Calu3 (cell line): Measurements from ENCODE around the gene GLIS1. TPM values are rescaled to one million over a fixed set of nuclear protein-coding genes. Genes with fewer than 3 reads are reported as not detected.

Source experiments
- BruUV-seq: library from RNA; stranded (reverse); fragments of 400-500 nt; replicated peaks from 2 replicates; lab custom pipeline; 2021; lab: Mats Ljungman, UMichigan
- CTCF ChIA-PET: fragments of 300-600 bp; sonication (Branson Sonifier 250); formaldehyde crosslinking; loops from one replicate; lab custom pipeline; 2022; ENCODE audit warnings: antibody characterized with exemption; lab: Charles Lee
- DNase-seq: peaks from one replicate; pipeline ENCODE4 v3.0.0; 2022
- H3K27ac Mint-ChIP-seq: one replicate; pipeline ENCODE4 v1.8.0; 2022; ENCODE audit warnings: mixed read lengths; ENCODE audit not compliant: unreplicated experiment
- H3K27me3 Mint-ChIP-seq: one replicate; pipeline ENCODE4 v1.8.0; 2022; ENCODE audit warnings: mixed read lengths; ENCODE audit not compliant: unreplicated experiment
- H3K36me3 Mint-ChIP-seq: one replicate; pipeline ENCODE4 v1.8.0; 2022; ENCODE audit warnings: mild to moderate bottlenecking, moderate library complexity, mixed read lengths; ENCODE audit not compliant: insufficient read depth, unreplicated experiment
- H3K4me1 Mint-ChIP-seq: one replicate; pipeline ENCODE4 v1.8.0; 2022; ENCODE audit warnings: mild to moderate bottlenecking, low read depth, mixed read lengths; ENCODE audit not compliant: unreplicated experiment
- H3K4me3 Mint-ChIP-seq: one replicate; pipeline ENCODE4 v1.8.0; 2022; ENCODE audit warnings: mild to moderate bottlenecking, low read depth, moderate library complexity, mixed read lengths; ENCODE audit not compliant: unreplicated experiment
- H3K9me3 Mint-ChIP-seq: one replicate; pipeline ENCODE4 v1.8.0; 2022; ENCODE audit warnings: low read depth, mixed read lengths; ENCODE audit not compliant: unreplicated experiment
- intact Hi-C: fragments of 100-400 bp; cut with micrococcal nuclease; formaldehyde crosslinking; loops from one replicate; pipeline ENCODE4 v1.10.0; 2022; ENCODE audit not compliant: unreplicated experiment
- total RNA-seq: library from RNA; stranded (reverse); gene quantifications from 2 replicates; pipeline ENCODE4 v1.2.3, GENCODE V29; 2022
- TF ChIP-seq, protein P1 (sequence below): fragments of 200-600 bp; IDR thresholded peaks from one replicate; pipeline ENCODE4 v1.8.0; 2022; ENCODE audit warnings: antibody characterized with exemption; ENCODE audit not compliant: unreplicated experiment

The GLIS1 gene
- total RNA-seq, 1 experiment from 2014 or later: not detected

DNA sequence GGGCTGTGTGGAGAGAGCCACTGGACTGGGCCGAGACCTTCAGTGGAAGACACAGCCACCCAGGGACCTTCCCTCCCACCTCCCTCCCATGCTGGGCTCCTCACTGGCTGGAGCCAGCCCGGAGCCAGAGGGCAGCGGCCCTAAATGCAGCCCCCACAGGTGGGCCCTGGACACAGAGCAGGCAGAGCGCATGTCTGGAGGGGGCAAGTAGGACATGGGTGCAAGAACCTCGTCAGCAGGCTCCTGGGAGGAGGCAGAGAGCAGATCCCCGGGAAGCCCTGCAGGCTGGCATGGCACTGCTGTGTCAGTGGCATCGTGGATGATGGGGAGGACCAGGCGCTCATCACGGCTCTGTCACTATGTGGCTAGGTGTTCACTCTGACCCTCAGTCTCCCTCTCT, 234.1 kb downstream of the GLIS1 start:
- CTCF ChIA-PET: no interaction called here
- TF ChIP-seq, protein P1, sequence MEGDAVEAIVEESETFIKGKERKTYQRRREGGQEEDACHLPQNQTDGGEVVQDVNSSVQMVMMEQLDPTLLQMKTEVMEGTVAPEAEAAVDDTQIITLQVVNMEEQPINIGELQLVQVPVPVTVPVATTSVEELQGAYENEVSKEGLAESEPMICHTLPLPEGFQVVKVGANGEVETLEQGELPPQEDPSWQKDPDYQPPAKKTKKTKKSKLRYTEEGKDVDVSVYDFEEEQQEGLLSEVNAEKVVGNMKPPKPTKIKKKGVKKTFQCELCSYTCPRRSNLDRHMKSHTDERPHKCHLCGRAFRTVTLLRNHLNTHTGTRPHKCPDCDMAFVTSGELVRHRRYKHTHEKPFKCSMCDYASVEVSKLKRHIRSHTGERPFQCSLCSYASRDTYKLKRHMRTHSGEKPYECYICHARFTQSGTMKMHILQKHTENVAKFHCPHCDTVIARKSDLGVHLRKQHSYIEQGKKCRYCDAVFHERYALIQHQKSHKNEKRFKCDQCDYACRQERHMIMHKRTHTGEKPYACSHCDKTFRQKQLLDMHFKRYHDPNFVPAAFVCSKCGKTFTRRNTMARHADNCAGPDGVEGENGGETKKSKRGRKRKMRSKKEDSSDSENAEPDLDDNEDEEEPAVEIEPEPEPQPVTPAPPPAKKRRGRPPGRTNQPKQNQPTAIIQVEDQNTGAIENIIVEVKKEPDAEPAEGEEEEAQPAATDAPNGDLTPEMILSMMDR: no peak
- DNase-seq: no peak
- Mint-ChIP-seq H3K4me3 (no peak overlapping the region), H3K27me3 (peaks cover 80% of the 10 kb centered on the region), H3K27ac (no peak overlapping the region), H3K9me3 (no peaks in the 10 kb centered on the region), H3K36me3 (no peaks in the 10 kb centered on the region), H3K4me1 (no peaks in the 10 kb centered on the region)
- BruUV-seq: no TSS peak
- intact Hi-C loops: no loop called here

DNA sequence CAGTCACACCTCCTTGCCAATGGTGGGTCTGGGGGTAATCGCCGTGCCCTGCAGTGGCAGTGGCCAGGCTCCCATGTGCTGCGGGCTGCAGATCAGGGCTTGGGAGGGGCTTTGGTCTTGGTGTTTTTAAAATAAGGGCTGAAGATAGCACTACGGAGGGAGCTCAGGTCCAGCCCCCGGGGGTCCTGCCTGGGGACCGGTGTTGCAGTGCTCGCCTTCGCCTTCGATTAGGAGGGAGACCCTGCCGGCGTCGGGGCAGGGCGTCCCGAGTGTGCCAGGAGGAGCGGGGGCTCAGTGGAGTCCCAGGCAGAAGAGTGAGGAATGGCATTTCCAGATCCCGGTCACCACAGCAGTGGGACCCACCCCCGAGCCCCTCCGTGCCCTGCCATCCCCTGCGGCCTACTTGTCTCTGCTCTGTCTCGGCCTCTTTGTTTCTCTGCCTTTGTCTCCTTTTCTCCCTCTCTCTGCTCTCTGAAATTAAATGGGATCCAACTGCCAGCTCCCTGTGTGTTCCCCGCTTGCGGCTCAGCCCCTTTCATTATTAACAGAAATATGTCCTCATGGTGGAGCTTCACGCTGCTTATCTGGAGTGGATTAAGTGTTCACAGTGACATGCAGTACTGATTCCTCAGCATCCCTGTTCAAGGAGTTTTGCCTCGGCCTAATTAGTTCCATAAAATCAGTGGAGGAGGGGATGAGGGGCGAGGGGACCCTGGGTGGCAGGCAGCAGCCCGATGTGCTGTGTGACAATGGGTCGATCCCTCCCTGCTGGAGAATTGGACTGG, 235.3 kb downstream of the GLIS1 start:
- H3K4me1 Mint-ChIP-seq: no peaks in the 10 kb centered on the region
- H3K27me3 Mint-ChIP-seq: peaks cover 81% of the 10 kb centered on the region
- TF ChIP-seq, protein P1: no peak
- BruUV-seq: no TSS peak
- H3K36me3 Mint-ChIP-seq: no peaks in the 10 kb centered on the region
- CTCF ChIA-PET: no interaction called here
- H3K27ac Mint-ChIP-seq: no peak overlapping the region
- no peak for DNase-seq
- no peaks in the 10 kb centered on the region for H3K9me3 Mint-ChIP-seq
- no peak overlapping the region for H3K4me3 Mint-ChIP-seq
- intact Hi-C loops: no loop called here

GRCh38 chr1:53502641-53503432, 236.1 kb downstream of the GLIS1 start:
- Mint-ChIP-seq H3K9me3 (no peaks in the 10 kb centered on the region), H3K4me1 (no peaks in the 10 kb centered on the region), H3K27ac (no peak overlapping the region), H3K36me3 (no peaks in the 10 kb centered on the region), H3K4me3 (no peak overlapping the region), H3K27me3 (peaks cover 89% of the 10 kb centered on the region)
- DNase-seq: no peak
- CTCF ChIA-PET: no interaction called here
- BruUV-seq: no TSS peak
- intact Hi-C loops: no loop called here
- TF ChIP-seq, protein P1: no peak

DNA sequence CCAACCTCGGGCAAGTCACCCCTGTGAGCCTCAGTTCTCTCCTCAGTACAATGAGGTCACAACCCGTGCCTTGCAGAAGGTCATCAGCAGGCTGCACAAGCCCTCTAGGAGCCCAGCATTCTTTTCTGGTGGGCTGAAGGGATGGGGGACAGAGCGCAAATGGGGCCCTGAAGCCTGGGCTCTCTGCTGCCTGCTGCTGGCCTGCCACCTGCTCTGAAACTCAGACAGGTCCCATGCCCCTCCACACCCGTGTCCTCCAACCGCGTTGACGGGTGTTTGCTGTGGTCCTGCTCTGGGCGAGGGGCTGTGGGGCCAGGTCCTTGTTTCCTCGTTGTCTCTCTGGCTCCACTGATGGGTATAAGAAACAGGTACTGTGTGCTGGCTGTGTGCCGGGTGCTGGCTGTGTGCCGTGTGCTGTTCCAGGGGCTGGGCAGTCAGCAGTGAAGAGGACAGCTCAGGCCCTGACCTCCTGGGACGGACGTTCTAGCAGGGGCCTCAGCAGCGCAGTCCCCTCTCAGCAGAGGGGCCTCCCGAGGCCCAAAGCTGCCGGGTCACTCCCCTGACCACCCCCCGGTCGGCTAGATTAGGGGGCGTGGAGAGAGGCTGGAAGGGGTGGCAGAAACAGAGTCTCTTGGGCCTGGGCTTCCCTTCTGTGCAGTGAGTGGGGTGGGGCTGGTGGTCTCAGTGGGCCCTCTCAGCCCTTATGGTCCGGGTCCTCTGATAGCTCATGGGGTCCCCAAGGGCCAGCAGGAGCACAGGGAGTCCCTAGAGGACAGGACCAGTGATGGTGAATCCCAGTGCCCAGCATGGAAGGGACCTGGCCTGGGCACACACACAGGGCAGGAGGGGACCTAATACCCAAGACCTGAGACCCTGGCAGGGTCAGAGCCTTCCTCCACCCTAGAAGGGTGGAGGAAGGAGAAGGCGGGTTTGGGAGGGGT, 237.6 kb downstream of the GLIS1 start:
- intact Hi-C loops: no loop called here
- BruUV-seq: no TSS peak
- TF ChIP-seq, protein P1: no peak
- DNase-seq: no peak
- CTCF ChIA-PET: no interaction called here
- Mint-ChIP-seq H3K27me3 (peaks cover 91% of the 10 kb centered on the region), H3K4me1 (no peaks in the 10 kb centered on the region), H3K36me3 (no peaks in the 10 kb centered on the region), H3K27ac (no peak overlapping the region), H3K9me3 (no peaks in the 10 kb centered on the region), H3K4me3 (no peak overlapping the region)
